GM12878 (cell line): ENCODE measurements around the gene SEC22C. TPM values are rescaled to one million over a fixed set of nuclear protein-coding genes. Genes with fewer than 3 reads are reported as not detected.

Experiments
- BMI1 ChIP-seq: fragments of 450-650 bp; IDR thresholded peaks from 2 replicates; pipeline ENCODE4 v1.6.1; 2016; ENCODE audit warnings: mild to moderate bottlenecking, moderate library complexity, borderline replicate concordance
- CREB1 ChIP-seq: IDR thresholded peaks from 2 replicates; pipeline ENCODE4 v1.6.1; 2012; ENCODE audit warnings: low read depth, mild to moderate bottlenecking, inconsistent platforms
- DPF2 ChIP-seq: fragments of 450-650 bp; IDR thresholded peaks from 2 replicates; pipeline ENCODE4 v1.6.1; 2017; ENCODE audit warnings: mild to moderate bottlenecking
- EED ChIP-seq: sonication (generic); IDR thresholded peaks from 2 replicates; pipeline ENCODE4 v1.6.1; 2016; ENCODE audit warnings: antibody characterized with exemption, low read depth
- ESRRA ChIP-seq: IDR thresholded peaks from 2 replicates; pipeline ENCODE4 v1.6.1; 2012; ENCODE audit warnings: mild to moderate bottlenecking, low read length, improper control_type of control experiment
- ETV6 ChIP-seq, 2 experiments: fragments of 450-650 bp in 1 of 2; IDR thresholded peaks in 1 of 2; conservative IDR thresholded peaks in 1 of 2; 2 replicates each; pipeline ENCODE4 v1.6.1; 2014; ENCODE audit warnings: antibody characterized with exemption in 1 of 2, borderline replicate concordance in 1 of 2, low read depth in 1 of 2, mild to moderate bottlenecking in 1 of 2, moderate library complexity in 1 of 2
- FOXK2 ChIP-seq: fragments of 450-650 bp; IDR thresholded peaks from 2 replicates; pipeline ENCODE4 v1.6.1; 2017; ENCODE audit warnings: mild to moderate bottlenecking, moderate library complexity
- FOXM1 ChIP-seq: IDR thresholded peaks from 2 replicates; pipeline ENCODE4 v1.6.1; 2012; ENCODE audit warnings: low read depth, mild to moderate bottlenecking, inconsistent platforms, low read length, moderate library complexity
- GABPA ChIP-seq: IDR thresholded peaks from 2 replicates; pipeline ENCODE4 v1.6.1; 2014; ENCODE audit warnings: antibody characterized with exemption, low read depth, mild to moderate bottlenecking, inconsistent platforms
- GATAD2B ChIP-seq: fragments of 450-650 bp; conservative IDR thresholded peaks from 2 replicates; pipeline ENCODE4 v1.6.1; 2017; ENCODE audit warnings: low read depth, mild to moderate bottlenecking, moderate library complexity
- HDAC2 ChIP-seq: fragments of 200-600 bp; sonication (generic); IDR thresholded peaks from 2 replicates; pipeline ENCODE4 v1.6.1; 2017
- IKZF1 ChIP-seq: fragments of 450-650 bp; conservative IDR thresholded peaks from 2 replicates; pipeline ENCODE4 v1.6.1; 2017; ENCODE audit warnings: antibody characterized with exemption, mild to moderate bottlenecking
- JUND ChIP-seq: IDR thresholded peaks from 2 replicates; pipeline ENCODE4 v1.6.1; 2012; ENCODE audit warnings: low read depth, mild to moderate bottlenecking, low read length, improper control_type of control experiment, moderate library complexity
- KLF5 ChIP-seq: fragments of 450-650 bp; IDR thresholded peaks from 2 replicates; pipeline ENCODE4 v1.6.1; 2014; ENCODE audit warnings: mild to moderate bottlenecking; ENCODE audit not compliant: partially characterized antibody
- PML ChIP-seq: IDR thresholded peaks from 2 replicates; pipeline ENCODE4 v1.6.1; 2012; ENCODE audit warnings: low read length, inconsistent platforms
- RAD51 ChIP-seq: fragments of 450-650 bp; IDR thresholded peaks from 2 replicates; pipeline ENCODE4 v1.6.1; 2016; ENCODE audit warnings: moderate library complexity, mild to moderate bottlenecking, inconsistent platforms
- SIN3A ChIP-seq: IDR thresholded peaks from 2 replicates; pipeline ENCODE4 v1.6.1; 2012; ENCODE audit warnings: low read depth, low read length, improper control_type of control experiment
- SREBF2 ChIP-seq: IDR thresholded peaks from 2 replicates; pipeline ENCODE4 v1.6.1; 2012; ENCODE audit warnings: mild to moderate bottlenecking, low read length
- TAF1 ChIP-seq: IDR thresholded peaks from 2 replicates; pipeline ENCODE4 v1.6.1; 2011; ENCODE audit warnings: mild to moderate bottlenecking, low read depth, low read length, borderline replicate concordance
- USF1 ChIP-seq: IDR thresholded peaks from 2 replicates; pipeline ENCODE4 v1.6.1; 2011; ENCODE audit warnings: borderline replicate concordance, low read depth, mild to moderate bottlenecking, moderate library complexity, mixed read lengths, low read length; ENCODE audit not compliant: insufficient read depth; ENCODE audit errors: extremely low read length
- ZZZ3 ChIP-seq: IDR thresholded peaks from 2 replicates; pipeline ENCODE4 v1.6.1; 2011; ENCODE audit warnings: low read depth; ENCODE audit not compliant: control insufficient read depth, insufficient read length
- polyA plus RNA-seq, 11 experiments: library from polyadenylated mRNA; depleted of rRNA in 4 of 11; unstranded in 6 of 11; stranded (reverse) in 5 of 11; fragments of >200 nt; fragmentation: Nextera tagmentation in 4 of 11; fragmentation: Illumina TruSeq in 1 of 11; extraction: Ambion mirVana in 4 of 11; extraction: Trizol in 1 of 11; gene quantifications; 1 replicate in 1 of 11; 2 replicates in 10 of 11; pipeline versions ENCODE4 v1.2.1 to v1.2.3, GENCODE V29; 2011 to 2016; ENCODE audit warnings: inconsistent platforms in 2 of 11, missing spikeins in 2 of 11, low read depth in 1 of 11
- total RNA-seq, 4 experiments: library from RNA; depleted of rRNA in 3 of 4; stranded (reverse); fragments of >200 nt in 3 of 4; fragmentation: Illumina TruSeq in 1 of 4; extraction: Trizol in 1 of 4; gene quantifications; 2 replicates each; pipeline versions ENCODE4 v1.2.1 to v1.2.3, GENCODE V29; 2013 to 2021
- TF ChIP-seq, protein P1 (sequence below): fragments of 450-650 bp; IDR thresholded peaks from 2 replicates; pipeline ENCODE4 v1.6.1; 2018; ENCODE audit warnings: mild to moderate bottlenecking, low read depth, moderate library complexity; ENCODE audit not compliant: partially characterized antibody
- TF ChIP-seq, protein P2 (sequence below): fragments of 450-650 bp; conservative IDR thresholded peaks from 2 replicates; pipeline ENCODE4 v1.6.1; 2017; ENCODE audit warnings: mild to moderate bottlenecking, moderate library complexity

SEC22C gene
- total and polyA plus RNA-seq, 10 of the 15 experiments (the other 5 are each of a cell fraction or from before 2014, with no cell fraction given) = 15.6 to 47.0 (median 39.1) TPM

- peak; percentile 77 for TF ChIP-seq GATAD2B
- TF ChIP-seq IKZF1 = peak; percentile 72
- no peak for TF ChIP-seq ESRRA
- no peak for TF ChIP-seq SREBF2
- peak; percentile 87 for TF ChIP-seq TAF1
- TF ChIP-seq KLF5 = no peak
- no peak for TF ChIP-seq JUND
- no peak for TF ChIP-seq ZZZ3
- TF ChIP-seq, protein P1, sequence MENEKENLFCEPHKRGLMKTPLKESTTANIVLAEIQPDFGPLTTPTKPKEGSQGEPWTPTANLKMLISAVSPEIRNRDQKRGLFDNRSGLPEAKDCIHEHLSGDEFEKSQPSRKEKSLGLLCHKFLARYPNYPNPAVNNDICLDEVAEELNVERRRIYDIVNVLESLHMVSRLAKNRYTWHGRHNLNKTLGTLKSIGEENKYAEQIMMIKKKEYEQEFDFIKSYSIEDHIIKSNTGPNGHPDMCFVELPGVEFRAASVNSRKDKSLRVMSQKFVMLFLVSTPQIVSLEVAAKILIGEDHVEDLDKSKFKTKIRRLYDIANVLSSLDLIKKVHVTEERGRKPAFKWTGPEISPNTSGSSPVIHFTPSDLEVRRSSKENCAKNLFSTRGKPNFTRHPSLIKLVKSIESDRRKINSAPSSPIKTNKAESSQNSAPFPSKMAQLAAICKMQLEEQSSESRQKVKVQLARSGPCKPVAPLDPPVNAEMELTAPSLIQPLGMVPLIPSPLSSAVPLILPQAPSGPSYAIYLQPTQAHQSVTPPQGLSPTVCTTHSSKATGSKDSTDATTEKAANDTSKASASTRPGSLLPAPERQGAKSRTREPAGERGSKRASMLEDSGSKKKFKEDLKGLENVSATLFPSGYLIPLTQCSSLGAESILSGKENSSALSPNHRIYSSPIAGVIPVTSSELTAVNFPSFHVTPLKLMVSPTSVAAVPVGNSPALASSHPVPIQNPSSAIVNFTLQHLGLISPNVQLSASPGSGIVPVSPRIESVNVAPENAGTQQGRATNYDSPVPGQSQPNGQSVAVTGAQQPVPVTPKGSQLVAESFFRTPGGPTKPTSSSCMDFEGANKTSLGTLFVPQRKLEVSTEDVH = peak; percentile 26
- TF ChIP-seq ETV6 (conservative IDR thresholded peaks at IDR 0.05 in 1 of 2, IDR thresholded peaks at IDR 0.05 in 1 of 2; ENCODE audit: borderline replicate concordance in 1 of 2, low read depth in 1 of 2) = no peak
- peak; percentile 97 for TF ChIP-seq PML
- TF ChIP-seq DPF2 = no peak; the same call in 1 of the 2 replicates
- TF ChIP-seq HDAC2 = no peak
- peak; percentile 63 for TF ChIP-seq CREB1
- TF ChIP-seq EED = no peak
- no peak for TF ChIP-seq FOXK2
- 0 out of 2 replicates have a peak, but pooled peaks have one; percentile 41 for TF ChIP-seq SIN3A
- TF ChIP-seq RAD51 = no peak
- TF ChIP-seq FOXM1 = no peak
- no peak for TF ChIP-seq BMI1
- TF ChIP-seq, protein P2, sequence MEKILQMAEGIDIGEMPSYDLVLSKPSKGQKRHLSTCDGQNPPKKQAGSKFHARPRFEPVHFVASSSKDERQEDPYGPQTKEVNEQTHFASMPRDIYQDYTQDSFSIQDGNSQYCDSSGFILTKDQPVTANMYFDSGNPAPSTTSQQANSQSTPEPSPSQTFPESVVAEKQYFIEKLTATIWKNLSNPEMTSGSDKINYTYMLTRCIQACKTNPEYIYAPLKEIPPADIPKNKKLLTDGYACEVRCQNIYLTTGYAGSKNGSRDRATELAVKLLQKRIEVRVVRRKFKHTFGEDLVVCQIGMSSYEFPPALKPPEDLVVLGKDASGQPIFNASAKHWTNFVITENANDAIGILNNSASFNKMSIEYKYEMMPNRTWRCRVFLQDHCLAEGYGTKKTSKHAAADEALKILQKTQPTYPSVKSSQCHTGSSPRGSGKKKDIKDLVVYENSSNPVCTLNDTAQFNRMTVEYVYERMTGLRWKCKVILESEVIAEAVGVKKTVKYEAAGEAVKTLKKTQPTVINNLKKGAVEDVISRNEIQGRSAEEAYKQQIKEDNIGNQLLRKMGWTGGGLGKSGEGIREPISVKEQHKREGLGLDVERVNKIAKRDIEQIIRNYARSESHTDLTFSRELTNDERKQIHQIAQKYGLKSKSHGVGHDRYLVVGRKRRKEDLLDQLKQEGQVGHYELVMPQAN = peak; percentile 70; the same call in 1 of the 2 replicates
- TF ChIP-seq USF1 = no peak
- TF ChIP-seq GABPA = no peak
Observed at GRCh38 chr3:42600111-42600957, 18.6 kb upstream of the SEC22C start, which contains the start of gene NKTR (continued).
